GM21367 (cell line): ENCODE measurements around the gene LSP1.
"Not testable (repeated sequence)": the region's sequence is repeated elsewhere in the genome, so short reads cannot be mapped to it uniquely, and the experiment has no call there.

Experiments used
- ATAC-seq: cut with Tn5 transposase; IDR thresholded peaks from one replicate; pipeline ENCODE4 v1.9.1; 2021; ENCODE audit not compliant: unreplicated experiment

The LSP1 gene

GRCh38 chr11:1862588-1863351 lies 9.9 kb downstream of the LSP1 start:
- no peak for ATAC-seq

DNA sequence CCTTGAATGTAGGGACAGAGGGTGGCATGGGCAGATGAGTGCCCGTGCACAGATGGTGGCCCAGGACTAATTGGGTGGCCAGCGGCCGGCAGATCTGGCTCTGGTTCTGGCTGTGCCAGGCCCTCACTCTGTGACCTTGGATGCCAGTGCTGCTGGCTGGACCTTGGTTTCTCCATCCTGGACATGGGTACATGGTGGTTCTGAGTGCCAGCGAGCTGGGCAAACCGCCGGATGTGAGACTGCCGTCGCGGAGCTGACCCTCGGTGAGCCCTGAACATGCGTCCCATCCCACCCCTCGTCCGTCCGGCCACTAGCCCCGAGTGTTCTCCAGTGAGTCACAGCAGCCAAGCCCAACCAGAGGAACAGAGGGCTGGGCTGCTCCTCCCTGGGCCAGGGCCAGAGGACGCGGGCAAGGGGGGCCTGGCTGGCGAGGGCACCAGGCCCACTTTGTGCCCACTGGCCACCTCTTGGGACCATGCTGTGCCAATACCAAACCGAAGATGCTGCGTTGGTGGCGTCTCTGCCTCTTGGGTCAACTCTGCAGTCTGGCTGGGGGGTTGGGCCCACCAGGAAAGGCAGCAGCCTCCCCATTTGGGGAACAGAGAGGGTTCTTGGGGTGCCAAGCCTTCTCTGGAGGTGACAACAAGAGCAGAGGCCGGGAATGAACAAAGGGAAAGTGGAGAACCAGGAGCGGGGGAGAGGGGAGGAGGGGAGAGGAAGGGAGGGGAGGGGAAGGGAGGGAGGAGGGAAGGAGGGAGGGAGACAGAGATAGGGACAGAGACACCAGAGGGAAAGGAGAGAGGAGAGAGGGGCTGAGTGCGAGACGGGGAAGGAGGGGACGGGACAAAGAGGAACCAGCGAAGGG lies 10.7 kb downstream of the LSP1 start:
- ATAC-seq = no peak

DNA sequence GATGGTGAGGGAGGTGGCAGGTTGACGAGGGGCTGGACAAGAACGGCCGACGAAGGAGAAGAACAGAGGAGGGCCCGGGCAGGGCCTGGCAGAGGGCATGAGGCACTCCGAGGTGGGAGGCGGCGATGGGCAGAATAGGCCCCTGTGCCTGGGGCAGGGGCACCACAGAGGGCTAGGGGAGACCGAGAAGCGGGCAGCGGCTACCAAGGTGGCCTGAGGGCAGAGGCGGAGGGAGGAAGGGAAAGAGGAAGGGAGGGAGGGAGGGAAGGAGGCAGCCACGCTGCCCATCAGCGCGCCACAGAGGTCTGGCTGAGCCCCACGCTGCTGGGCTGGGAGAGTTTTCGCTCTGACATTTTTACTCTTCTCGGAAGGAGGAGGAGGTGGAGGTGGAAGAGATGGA lies 11.3 kb downstream of the LSP1 start:
- ATAC-seq = no peak

DNA sequence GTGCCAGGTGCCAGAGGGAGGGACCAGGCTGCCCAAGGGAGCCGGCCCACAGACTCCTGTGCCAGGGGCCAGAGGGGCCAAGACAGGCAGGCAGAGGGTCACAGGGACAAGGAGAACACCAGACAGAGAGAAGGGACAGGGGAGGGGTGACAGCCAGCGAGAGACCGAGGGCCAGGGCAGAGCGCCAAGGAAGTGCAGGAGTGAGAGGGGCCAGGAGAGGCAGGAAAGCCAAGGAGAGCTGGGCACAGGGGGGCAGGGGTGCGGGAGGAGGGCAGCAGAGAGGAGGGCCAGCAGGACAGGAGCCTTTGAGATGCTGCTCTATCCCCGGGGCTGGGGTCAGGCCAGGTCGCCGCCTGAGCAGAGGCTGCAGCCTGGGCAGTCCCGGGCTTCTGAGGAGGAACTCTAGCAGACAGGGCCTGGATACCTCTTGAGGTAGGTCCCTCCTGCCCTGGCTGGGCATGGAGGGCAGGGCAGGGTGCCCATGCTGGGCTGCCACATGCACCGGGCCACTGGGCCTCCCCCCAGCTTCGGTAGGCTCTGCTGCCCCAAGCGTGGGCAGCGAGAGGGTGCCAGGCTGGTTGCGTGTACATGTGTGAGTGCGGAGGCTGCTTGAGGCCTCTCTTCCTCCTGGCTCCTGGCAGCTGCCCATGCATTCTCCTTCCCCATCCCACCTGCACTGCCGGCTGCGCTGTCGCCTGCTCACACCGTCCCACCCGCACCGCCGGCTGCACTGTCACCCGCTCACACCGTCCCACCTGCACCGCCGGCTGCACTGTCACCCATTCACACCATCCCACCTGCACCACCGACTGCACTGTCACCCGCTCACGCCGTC lies 12.2 kb downstream of the LSP1 start:
- no peak for ATAC-seq

GRCh38 chr11:1866226-1866625 lies 13.3 kb downstream of the LSP1 start:
- ATAC-seq = no peak

- no peak for ATAC-seq
Measured at GRCh38 chr11:1866776-1867175, 13.9 kb downstream of the LSP1 start.

- ATAC-seq = no peak
Measured at GRCh38 chr11:1867381-1867780, 14.5 kb downstream of the LSP1 start.

DNA sequence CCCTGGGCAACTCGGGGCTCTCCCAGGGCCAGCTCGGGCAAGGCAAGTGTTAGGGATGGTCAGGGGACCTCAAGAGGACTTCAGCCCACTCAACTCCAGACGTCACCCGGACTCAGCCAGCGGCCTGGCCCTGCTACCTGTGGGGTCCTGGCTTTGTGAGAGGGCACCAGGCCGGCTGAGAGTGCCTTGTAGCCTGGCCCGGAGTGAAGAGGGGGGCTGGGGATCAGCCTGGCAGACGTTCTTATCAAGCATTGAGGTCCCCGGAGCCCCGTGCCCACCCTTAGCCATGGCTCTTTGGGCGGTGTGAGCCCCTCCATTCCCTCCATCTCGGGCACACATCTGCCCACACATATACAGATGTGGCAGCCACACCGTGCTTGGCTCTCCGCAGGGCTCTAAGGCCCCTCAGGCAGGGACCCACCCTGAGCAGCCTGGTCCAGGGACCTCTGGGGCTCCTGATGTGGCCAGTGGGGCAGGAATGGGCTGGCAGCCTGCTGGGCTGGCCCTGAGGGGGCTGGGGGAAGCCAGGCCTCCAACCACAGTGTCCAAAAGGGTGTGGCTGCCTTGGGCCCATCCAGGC lies 15.3 kb downstream of the LSP1 start:
- ATAC-seq = no peak

GRCh38 chr11:1868636-1869291 lies 15.9 kb downstream of the LSP1 start:
- no peak for ATAC-seq

DNA sequence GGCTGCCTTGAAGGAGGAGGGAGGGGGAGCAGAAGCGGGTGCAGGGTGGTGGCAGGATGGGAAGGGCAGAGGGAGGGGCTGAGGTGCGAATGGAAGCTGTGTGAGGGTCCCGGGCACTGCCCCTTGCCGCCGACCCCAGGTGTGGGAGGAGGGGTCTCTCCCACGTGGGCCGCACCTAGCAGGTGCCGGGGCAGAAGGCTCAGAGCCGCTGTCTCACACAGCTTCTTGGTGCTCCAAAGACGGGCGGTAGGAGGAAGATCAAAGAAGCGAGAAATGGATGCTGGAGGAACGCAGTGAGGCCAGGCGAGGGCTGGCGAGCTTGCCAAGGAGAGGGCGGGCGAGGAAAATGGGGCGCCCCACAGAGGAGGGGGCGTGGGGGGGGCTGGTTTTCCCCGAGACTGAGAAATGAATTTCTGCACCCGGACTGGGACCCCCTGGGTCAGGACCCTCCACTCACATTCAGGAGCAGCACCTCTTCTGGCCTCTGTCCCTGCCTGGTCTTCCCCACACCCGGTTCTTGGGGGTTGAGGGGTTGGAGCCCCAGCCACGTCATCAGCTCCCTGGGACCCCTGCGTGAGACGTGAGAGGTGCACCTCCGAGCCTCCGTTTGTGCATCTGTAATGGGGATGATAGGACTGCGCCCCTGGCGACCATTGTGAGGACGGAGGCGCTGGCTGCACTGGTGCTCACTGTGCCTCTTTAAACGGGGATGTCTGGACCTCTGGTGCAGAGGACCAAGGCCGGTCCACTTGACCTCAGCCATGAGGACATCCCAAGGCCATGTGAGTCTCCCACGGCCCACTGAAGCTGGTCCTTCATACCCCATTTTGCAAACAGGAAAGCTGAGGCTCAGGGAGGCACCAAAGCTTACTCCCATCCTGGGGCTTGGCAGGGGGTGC lies 16.8 kb downstream of the LSP1 start:
- no peak for ATAC-seq

DNA sequence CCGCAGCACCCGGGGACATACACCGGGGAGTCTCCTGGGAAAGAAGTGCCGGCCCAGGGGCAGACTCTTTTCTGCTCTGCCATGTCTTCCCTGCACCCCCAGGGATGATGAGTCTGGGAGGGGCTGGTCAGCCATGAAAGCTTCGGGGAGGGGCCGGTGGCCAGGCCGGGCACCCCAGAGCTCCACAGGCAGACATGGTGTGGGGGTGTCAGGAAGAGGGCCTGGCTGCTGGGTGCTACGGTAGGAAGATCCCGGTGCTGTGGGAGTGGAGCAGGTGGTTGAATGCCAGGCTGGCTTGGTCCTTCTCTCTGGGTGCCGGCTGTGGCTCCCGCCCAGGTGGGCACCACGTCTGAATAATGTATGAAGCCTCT lies 17.4 kb downstream of the LSP1 start:
- no peak for ATAC-seq

DNA sequence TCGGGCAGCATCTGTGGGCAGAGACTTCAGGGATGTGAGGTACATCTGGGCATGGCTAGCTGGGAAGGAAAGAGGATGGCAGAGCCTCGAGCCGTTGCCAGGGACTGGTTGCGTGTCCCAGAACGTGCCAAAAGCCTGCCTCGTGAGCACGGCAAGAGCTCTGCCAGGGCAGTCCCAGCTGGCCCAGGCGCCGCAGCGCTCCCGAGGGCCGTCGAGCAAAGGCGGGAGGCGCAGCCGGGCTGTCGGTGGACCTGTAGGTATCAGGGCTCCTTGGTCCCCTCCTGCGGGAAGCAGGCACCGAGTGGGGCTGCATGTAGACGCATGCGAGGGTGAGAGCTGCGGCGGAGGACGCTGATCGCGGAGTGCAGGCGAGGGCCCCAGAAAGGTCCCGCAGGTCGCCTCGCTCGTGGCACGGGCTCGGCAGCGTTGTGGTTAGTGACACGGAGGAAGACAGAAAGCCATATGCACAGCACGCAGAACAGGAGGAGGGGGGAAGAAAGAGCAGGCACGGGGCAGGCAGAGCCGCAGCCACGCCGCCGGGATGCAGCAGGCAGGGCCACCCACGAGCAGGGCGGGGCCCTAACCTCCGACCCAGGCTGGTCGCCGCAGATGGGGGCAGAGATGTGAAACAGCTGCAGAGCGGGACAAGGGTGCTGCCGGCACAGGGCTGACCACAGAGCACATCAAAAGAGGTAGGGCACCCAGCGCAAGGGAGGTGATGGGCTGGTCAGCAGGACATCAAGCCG lies 18.0 kb downstream of the LSP1 start:
- ATAC-seq = no peak

- no peak for ATAC-seq
Measured at GRCh38 chr11:1871531-1871930, 18.6 kb downstream of the LSP1 start.

DNA sequence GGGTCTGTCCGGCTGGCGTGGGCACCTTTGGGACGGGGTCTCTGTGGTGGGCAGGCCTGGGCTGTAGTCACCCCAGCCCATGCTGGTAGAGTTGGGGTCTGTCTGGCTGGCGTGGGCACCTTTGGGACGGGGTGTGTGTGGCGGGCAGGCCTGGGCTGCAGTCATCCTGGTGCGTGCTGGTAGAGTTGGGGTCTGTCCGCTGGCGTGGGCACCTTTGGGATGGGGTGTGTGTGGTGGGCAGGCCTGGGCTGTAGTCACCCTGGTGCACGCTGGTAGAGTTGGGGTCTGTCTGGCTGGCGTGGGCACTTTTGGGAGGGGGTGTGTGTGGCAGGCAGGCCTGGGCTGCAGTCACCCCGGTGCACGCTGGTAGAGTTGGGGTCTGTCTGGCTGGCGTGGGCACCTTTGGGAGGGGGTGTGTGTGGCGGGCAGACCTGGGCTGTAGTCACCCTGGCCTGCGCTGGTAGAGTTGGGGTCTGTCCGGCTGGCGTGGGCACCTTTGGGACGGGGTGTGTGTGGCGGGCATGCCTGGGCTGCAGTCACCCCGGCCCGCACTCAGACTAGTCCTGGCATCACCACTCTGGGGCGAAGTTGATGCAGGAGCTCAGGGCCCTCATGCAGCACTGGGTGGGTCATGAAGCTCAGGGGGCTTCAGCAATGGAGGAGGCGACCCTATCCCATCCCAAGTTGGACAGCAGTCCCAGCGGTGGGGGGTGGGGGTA lies 19.5 kb downstream of the LSP1 start:
- no peak for ATAC-seq

DNA sequence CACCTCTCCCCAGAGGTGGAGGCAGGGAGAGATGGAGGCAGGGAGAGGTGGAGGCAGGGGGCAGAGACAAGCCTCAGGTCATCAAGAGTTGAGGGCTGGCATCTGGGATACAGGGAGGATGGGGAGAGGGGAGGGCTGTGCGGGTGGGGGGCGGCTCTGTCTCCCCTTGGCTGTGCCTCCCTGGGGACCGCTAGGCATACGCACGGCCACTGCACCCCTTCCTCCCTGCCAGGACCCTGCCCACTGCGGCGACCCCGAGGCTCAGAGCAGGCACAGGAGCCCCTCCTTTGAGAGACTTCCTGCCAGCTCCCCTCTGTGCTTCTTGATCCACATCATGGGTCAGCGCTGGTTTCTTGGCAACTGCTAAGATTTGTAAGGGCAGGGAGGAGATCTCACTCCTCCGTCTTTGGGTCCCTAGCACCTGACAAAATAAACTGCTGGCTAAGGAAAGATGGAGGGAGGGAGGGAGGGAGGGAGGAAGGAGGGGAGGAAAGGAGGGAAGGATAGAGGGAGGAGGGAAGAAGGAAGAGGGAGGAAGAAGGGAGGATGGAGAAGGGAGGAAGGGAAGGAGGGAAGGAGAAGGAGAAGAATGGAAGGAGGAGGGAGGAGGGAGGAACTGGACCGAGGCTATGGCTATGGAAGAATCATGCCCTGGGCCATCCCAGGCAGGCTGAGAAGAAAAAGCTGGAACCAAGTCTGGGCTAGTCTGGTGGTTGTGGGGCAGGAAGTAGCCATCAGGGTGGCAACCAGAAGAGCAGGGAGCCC lies 20.3 kb downstream of the LSP1 start:
- ATAC-seq = no peak

DNA sequence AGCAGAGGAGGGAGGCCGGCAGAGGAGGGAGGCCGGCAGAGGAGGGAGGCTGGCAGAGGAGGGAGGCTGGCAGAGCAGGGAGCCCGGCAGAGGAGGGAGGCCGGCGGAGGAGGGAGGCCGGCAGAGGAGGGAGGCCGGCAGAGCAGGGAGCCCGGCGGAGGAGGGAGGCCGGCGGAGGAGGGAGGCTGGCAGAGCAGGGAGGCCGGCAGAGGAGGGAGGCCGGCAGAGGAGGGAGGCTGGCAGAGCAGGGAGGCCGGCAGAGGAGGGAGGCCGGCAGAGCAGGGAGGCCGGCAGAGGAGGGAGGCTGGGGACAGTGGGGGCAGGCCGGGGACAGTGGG lies 20.9 kb downstream of the LSP1 start:
- not testable (repeated sequence) for ATAC-seq

DNA sequence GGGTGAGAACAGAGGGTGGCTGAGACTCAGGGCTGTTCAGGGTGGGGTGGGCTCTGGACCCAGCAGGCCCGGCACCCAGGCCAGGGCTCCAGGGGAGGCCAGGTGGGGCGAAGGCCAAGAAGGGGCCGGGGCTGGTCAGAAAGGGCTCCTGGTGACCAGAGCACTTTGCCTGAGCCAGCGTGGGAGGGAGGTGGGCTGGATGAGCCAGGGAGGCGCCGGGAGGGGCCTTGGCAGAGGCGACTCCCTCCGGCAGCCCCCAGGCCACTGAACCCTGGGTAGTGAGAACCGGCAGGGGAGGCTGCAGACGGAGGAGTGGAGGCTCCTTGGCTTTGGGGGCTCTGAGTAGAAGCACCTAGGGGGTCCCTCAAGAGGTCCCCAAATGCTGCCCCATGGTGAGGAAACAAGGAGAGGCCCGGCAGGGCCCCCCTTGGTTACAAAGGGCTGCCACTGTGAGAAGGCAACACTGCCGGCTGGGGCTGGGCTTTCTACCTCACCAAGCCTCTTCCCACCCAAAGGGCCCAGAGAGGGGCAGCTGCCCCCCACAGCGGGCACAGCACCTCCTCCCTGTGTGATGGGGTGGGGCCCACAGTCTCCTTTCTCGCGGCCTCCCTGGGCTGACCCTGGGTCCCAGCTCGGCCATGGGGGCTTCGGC lies 21.7 kb downstream of the LSP1 start:
- ATAC-seq = not testable (repeated sequence)
